ENCODE results near the gene TMEM182. TPM values are rescaled to one million over a fixed set of nuclear protein-coding genes. Genes with fewer than 3 reads are reported as not detected.

Gene TMEM182
- polyA plus RNA-seq, 1 experiment, result 2.6 TPM

- ChIA-PET CTCF (interaction anchor here (1.0 to 1.1 kb wide), 3 partner anchors 20 to 35 kb away, joined by 3 to 5 read pairs (median 3); no protein-coding TSS in a partner anchor), POLR2A (no interaction called here)
- no peak overlapping the region for H3K4me3 ChIP-seq (ENCODE audit: low read depth, low read length)
- no peaks in the 10 kb centered on the region for H3K27me3 ChIP-seq (ENCODE audit: control insufficient read depth, insufficient read depth, low read length)
- TF ChIP-seq, protein P1, sequence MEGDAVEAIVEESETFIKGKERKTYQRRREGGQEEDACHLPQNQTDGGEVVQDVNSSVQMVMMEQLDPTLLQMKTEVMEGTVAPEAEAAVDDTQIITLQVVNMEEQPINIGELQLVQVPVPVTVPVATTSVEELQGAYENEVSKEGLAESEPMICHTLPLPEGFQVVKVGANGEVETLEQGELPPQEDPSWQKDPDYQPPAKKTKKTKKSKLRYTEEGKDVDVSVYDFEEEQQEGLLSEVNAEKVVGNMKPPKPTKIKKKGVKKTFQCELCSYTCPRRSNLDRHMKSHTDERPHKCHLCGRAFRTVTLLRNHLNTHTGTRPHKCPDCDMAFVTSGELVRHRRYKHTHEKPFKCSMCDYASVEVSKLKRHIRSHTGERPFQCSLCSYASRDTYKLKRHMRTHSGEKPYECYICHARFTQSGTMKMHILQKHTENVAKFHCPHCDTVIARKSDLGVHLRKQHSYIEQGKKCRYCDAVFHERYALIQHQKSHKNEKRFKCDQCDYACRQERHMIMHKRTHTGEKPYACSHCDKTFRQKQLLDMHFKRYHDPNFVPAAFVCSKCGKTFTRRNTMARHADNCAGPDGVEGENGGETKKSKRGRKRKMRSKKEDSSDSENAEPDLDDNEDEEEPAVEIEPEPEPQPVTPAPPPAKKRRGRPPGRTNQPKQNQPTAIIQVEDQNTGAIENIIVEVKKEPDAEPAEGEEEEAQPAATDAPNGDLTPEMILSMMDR (IDR thresholded peaks at IDR 0.05; ENCODE audit: insufficient read depth, low read depth, low read length), result no peak
- no peaks in the 10 kb centered on the region for H3K36me3 ChIP-seq (ENCODE audit: control insufficient read depth, insufficient read depth, low read length)
- DNase-seq (ENCODE audit: low read depth), result no peak
These were observed 21.1 kb downstream of the TMEM182 start for GRCh38 chr2:102782933-102783332.

DNA sequence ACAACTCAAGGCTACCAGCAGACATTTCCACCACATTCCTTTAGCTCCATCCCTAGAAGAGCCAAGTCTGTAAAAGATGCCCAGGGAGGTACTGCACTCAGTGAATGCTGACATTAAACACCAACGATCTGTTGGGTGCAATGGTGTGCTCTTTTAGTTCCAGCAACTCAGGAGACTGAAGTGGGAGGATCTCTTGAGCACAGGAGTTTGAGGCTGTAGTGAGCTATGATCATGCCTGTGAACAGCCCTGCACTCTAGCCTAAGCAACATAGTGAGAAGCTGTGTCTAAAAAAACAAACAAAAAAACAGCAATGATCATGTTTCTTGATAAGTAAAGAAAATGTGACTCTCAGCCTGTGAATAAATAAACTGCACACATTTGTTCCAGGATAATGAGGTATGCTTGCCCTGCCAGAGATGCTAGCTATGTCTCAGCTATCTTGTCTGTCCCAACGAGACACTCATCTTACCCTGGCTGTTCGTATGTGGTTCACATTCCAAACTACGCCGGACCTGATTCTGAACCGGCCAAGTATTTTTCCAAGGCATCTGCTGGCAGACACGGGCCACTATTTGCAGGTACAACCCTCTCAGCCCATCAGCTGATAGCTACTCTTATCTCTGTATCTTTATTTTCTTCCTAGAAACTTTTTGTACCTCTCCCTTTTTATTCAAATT lies 21.8 kb downstream of the TMEM182 start:
- TF ChIP-seq, protein P1 (IDR thresholded peaks at IDR 0.05; ENCODE audit: insufficient read depth, low read depth, low read length), result no peak
- DNase-seq (ENCODE audit: low read depth), result no peak
- Histone ChIP-seq H3K36me3 (ENCODE audit: control insufficient read depth, insufficient read depth, low read length) (no peaks in the 10 kb centered on the region), H3K4me3 (ENCODE audit: low read depth, low read length) (no peak overlapping the region), H3K27me3 (ENCODE audit: control insufficient read depth, insufficient read depth, low read length) (no peaks in the 10 kb centered on the region)
- ChIA-PET POLR2A (no interaction called here), CTCF (interaction anchor here (1.0 to 2.1 kb wide), 4 partner anchors 20 to 36 kb away, joined by 3 to 10 read pairs (median 4); no protein-coding TSS in a partner anchor)

GRCh38 chr2:102784940-102785339 lies 23.1 kb downstream of the TMEM182 start:
- CTCF ChIA-PET, result interaction anchor here (2.1 kb wide), 1 partner anchor 20 kb away, joined by 10 read pairs; no protein-coding TSS in a partner anchor
- DNase-seq (ENCODE audit: low read depth), result no peak
- H3K27me3 ChIP-seq (ENCODE audit: control insufficient read depth, insufficient read depth, low read length), result no peaks in the 10 kb centered on the region
- TF ChIP-seq, protein P1 (IDR thresholded peaks at IDR 0.05; ENCODE audit: insufficient read depth, low read depth, low read length), result no peak
- POLR2A ChIA-PET, result no interaction called here
- H3K4me3 ChIP-seq (ENCODE audit: low read depth, low read length), result no peak overlapping the region
- no peaks in the 10 kb centered on the region for H3K36me3 ChIP-seq (ENCODE audit: control insufficient read depth, insufficient read depth, low read length)

DNA sequence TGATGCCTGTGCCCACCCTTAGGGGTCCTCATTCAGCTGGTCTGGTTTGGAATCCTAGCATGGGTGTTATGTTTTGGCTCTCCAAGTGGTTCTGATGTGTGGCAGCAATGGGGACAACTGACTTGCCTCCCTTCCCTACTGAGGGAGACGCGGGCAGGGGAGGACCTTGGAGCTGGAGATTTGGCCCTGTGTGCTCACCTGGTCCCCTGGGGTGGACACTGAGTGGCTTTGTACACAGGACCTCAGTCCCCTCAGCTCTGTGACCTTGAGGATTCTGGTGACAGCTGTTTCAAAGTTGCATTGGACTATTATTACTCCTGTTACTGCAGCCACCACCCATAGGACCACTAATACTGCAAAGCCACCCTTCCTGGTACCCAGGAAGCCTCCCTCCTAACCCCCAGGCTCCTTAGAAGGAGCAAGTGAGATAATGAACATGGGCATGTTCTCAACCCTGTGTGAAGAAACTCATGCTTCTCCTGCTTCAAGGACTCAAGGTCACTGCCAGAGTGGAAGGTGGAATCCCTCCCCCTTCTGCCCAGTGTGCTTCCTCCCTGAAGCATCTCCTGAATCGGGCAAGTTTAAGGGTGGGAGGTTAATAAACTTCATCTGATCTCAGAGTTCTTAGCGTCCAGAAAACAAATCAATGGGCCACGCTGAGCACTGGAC lies 26.5 kb downstream of the TMEM182 start:
- CTCF ChIA-PET, result interaction anchor here (2.4 kb wide), 1 partner anchor 35 kb away, joined by 6 read pairs; no protein-coding TSS in a partner anchor

DNA sequence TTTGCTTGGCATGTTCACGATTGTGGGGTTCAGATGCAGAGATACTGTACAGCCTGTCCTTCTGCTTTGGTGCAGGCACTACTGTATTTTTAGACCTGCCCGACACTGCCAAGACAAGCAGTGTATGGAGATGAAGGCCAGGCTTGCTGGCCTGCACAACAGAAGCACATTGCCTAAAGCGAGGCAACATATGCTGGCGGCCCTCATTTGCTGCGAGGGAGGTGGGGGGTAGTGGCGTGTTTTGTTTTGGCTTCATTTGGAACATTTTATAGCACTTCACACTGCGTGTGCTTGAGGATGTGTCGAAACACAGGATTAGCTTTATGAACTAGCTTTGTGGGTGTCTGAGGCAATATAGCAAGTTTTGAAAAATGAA lies 27.0 kb downstream of the TMEM182 start:
- ChIA-PET CTCF (interaction anchor here (2.4 to 3.5 kb wide), 2 partner anchors 18 to 36 kb away, joined by 6 to 18 read pairs; no protein-coding TSS in a partner anchor), POLR2A (no interaction called here)
- no peaks in the 10 kb centered on the region for H3K27me3 ChIP-seq (ENCODE audit: control insufficient read depth, insufficient read depth, low read length)
- H3K4me3 ChIP-seq (ENCODE audit: low read depth, low read length), result no peak overlapping the region
- H3K36me3 ChIP-seq (ENCODE audit: control insufficient read depth, insufficient read depth, low read length), result no peaks in the 10 kb centered on the region
- TF ChIP-seq, protein P1 (IDR thresholded peaks at IDR 0.05; ENCODE audit: insufficient read depth, low read depth, low read length), result no peak
- no peak for DNase-seq (ENCODE audit: low read depth)

More for the DNA sequence above, 26.5 kb downstream of the TMEM182 start:
- DNase-seq (ENCODE audit: low read depth), result no peak
- Histone ChIP-seq H3K4me3 (ENCODE audit: low read depth, low read length) (no peak overlapping the region), H3K36me3 (ENCODE audit: control insufficient read depth, insufficient read depth, low read length) (no peaks in the 10 kb centered on the region), H3K27me3 (ENCODE audit: control insufficient read depth, insufficient read depth, low read length) (no peaks in the 10 kb centered on the region)
- POLR2A ChIA-PET, result no interaction called here
- TF ChIP-seq, protein P1 (IDR thresholded peaks at IDR 0.05; ENCODE audit: insufficient read depth, low read depth, low read length), result no peak

Measured in BJ (cell line).